Nephron (organoid): ENCODE measurements around the gene PRIM2.
"Not testable (repeated sequence)": the region's sequence is repeated elsewhere in the genome, so short reads cannot be mapped to it uniquely, and the experiment has no call there.

Experiments used
- H3K27ac Mint-ChIP-seq, 3 experiments: 2 replicates each; pipeline ENCODE4 v1.8.0; 2020; ENCODE audit warnings: mixed read lengths in 3 of 3, mild to moderate bottlenecking in 2 of 3, moderate library complexity in 1 of 3
- H3K27me3 Mint-ChIP-seq: 2 replicates; pipeline ENCODE4 v1.8.0; 2021; ENCODE audit warnings: low read depth, mild to moderate bottlenecking, moderate library complexity, mixed read lengths
- H3K36me3 Mint-ChIP-seq: 2 replicates; pipeline ENCODE4 v1.8.0; 2020; ENCODE audit warnings: low read depth, mixed read lengths
- H3K4me1 Mint-ChIP-seq: 2 replicates; pipeline ENCODE4 v1.8.0; 2020; ENCODE audit warnings: mixed read lengths
- H3K4me3 Mint-ChIP-seq, 3 experiments: 2 replicates each; pipeline ENCODE4 v1.8.0; 2020; ENCODE audit warnings: mild to moderate bottlenecking in 3 of 3, mixed read lengths in 3 of 3, moderate library complexity in 2 of 3
- H3K9me3 Mint-ChIP-seq: 2 replicates; pipeline ENCODE4 v1.8.0; 2020; ENCODE audit warnings: mixed read lengths
- CTCF ChIP-seq, 3 experiments: fragments of 200-600 bp; sonication (generic); IDR thresholded peaks; one replicate each; pipeline ENCODE4 v1.5.0; 2021; ENCODE audit warnings: antibody characterized with exemption in 3 of 3; ENCODE audit not compliant: unreplicated experiment in 3 of 3

Gene PRIM2

GRCh38 chr6:57535994-57536393 lies 218.6 kb downstream of the PRIM2 start:
- H3K9me3 Mint-ChIP-seq, H3K27me3 Mint-ChIP-seq, H3K4me3 Mint-ChIP-seq, H3K27ac Mint-ChIP-seq, H3K4me1 Mint-ChIP-seq, H3K36me3 Mint-ChIP-seq: not testable (repeated sequence)
- peak; percentile 43 to 53 (median 46) for TF ChIP-seq CTCF (IDR thresholded peaks at IDR 0.05; ENCODE audit: unreplicated experiment in 3 of 3)

- H3K4me1 Mint-ChIP-seq, H3K9me3 Mint-ChIP-seq, H3K4me3 Mint-ChIP-seq, H3K27me3 Mint-ChIP-seq, H3K27ac Mint-ChIP-seq, H3K36me3 Mint-ChIP-seq: not testable (repeated sequence)
Observed at GRCh38 chr6:57537916-57538315, 220.5 kb downstream of the PRIM2 start.

GRCh38 chr6:57551961-57552360 lies 234.5 kb downstream of the PRIM2 start:
- not testable (repeated sequence) for H3K27me3 Mint-ChIP-seq, H3K4me1 Mint-ChIP-seq, H3K4me3 Mint-ChIP-seq, H3K9me3 Mint-ChIP-seq, H3K36me3 Mint-ChIP-seq, H3K27ac Mint-ChIP-seq

GRCh38 chr6:57557855-57558254 lies 240.4 kb downstream of the PRIM2 start:
- H3K27ac Mint-ChIP-seq, H3K4me1 Mint-ChIP-seq, H3K27me3 Mint-ChIP-seq, H3K36me3 Mint-ChIP-seq, H3K9me3 Mint-ChIP-seq, H3K4me3 Mint-ChIP-seq: not testable (repeated sequence)

- not testable (repeated sequence) for H3K27ac Mint-ChIP-seq, H3K27me3 Mint-ChIP-seq, H3K9me3 Mint-ChIP-seq, H3K4me1 Mint-ChIP-seq, H3K4me3 Mint-ChIP-seq, H3K36me3 Mint-ChIP-seq
Observed at GRCh38 chr6:57559170-57559569, 241.7 kb downstream of the PRIM2 start.

GRCh38 chr6:57562233-57562632 lies 244.8 kb downstream of the PRIM2 start:
- H3K27ac Mint-ChIP-seq, H3K36me3 Mint-ChIP-seq, H3K9me3 Mint-ChIP-seq, H3K27me3 Mint-ChIP-seq, H3K4me3 Mint-ChIP-seq, H3K4me1 Mint-ChIP-seq: not testable (repeated sequence)

- not testable (repeated sequence) for H3K27ac Mint-ChIP-seq
Observed at GRCh38 chr6:57572119-57572518, 254.7 kb downstream of the PRIM2 start.

GRCh38 chr6:57572844-57573243 lies 255.4 kb downstream of the PRIM2 start:
- not testable (repeated sequence) for H3K36me3 Mint-ChIP-seq, H3K9me3 Mint-ChIP-seq, H3K27ac Mint-ChIP-seq, H3K4me3 Mint-ChIP-seq, H3K4me1 Mint-ChIP-seq, H3K27me3 Mint-ChIP-seq

More at GRCh38 chr6:57572119-57572518, 254.7 kb downstream of the PRIM2 start:
- H3K9me3 Mint-ChIP-seq, H3K27me3 Mint-ChIP-seq, H3K4me1 Mint-ChIP-seq, H3K4me3 Mint-ChIP-seq, H3K36me3 Mint-ChIP-seq: not testable (repeated sequence)

- not testable (repeated sequence) for H3K36me3 Mint-ChIP-seq, H3K4me1 Mint-ChIP-seq, H3K27me3 Mint-ChIP-seq, H3K4me3 Mint-ChIP-seq, H3K27ac Mint-ChIP-seq, H3K9me3 Mint-ChIP-seq
Observed at GRCh38 chr6:57577023-57577422, 259.6 kb downstream of the PRIM2 start.

GRCh38 chr6:57579489-57579888 lies 262.1 kb downstream of the PRIM2 start:
- not testable (repeated sequence) for H3K36me3 Mint-ChIP-seq, H3K27ac Mint-ChIP-seq, H3K4me3 Mint-ChIP-seq, H3K27me3 Mint-ChIP-seq, H3K9me3 Mint-ChIP-seq, H3K4me1 Mint-ChIP-seq
- peak in 1 of 3 experiments; percentile 38 for TF ChIP-seq CTCF (IDR thresholded peaks at IDR 0.05; ENCODE audit: unreplicated experiment in 3 of 3)

GRCh38 chr6:57581586-57581985 lies 264.2 kb downstream of the PRIM2 start:
- H3K9me3 Mint-ChIP-seq, H3K4me1 Mint-ChIP-seq, H3K4me3 Mint-ChIP-seq, H3K36me3 Mint-ChIP-seq, H3K27me3 Mint-ChIP-seq, H3K27ac Mint-ChIP-seq: not testable (repeated sequence)

GRCh38 chr6:57601105-57601504 lies 283.7 kb downstream of the PRIM2 start:
- H3K4me3 Mint-ChIP-seq, H3K36me3 Mint-ChIP-seq, H3K4me1 Mint-ChIP-seq, H3K9me3 Mint-ChIP-seq, H3K27me3 Mint-ChIP-seq, H3K27ac Mint-ChIP-seq: not testable (repeated sequence)

GRCh38 chr6:57605303-57605702 lies 287.9 kb downstream of the PRIM2 start:
- H3K36me3 Mint-ChIP-seq: peaks cover 13% of the 10 kb centered on the region
- not testable (repeated sequence) for H3K4me3 Mint-ChIP-seq, H3K4me1 Mint-ChIP-seq, H3K27me3 Mint-ChIP-seq, H3K9me3 Mint-ChIP-seq, H3K27ac Mint-ChIP-seq

- H3K4me1 Mint-ChIP-seq: not testable (repeated sequence)
Observed at GRCh38 chr6:57606331-57606730, 288.9 kb downstream of the PRIM2 start.

More at GRCh38 chr6:57606331-57606730, 288.9 kb downstream of the PRIM2 start:
- H3K4me3 Mint-ChIP-seq, H3K27ac Mint-ChIP-seq, H3K27me3 Mint-ChIP-seq, H3K9me3 Mint-ChIP-seq: not testable (repeated sequence)
- peaks cover 13% of the 10 kb centered on the region for H3K36me3 Mint-ChIP-seq
